ENCODE measurements around the gene C7orf57. TPM values are rescaled to one million over a fixed set of nuclear protein-coding genes. Genes with fewer than 3 reads are reported as not detected.

The C7orf57 gene
- total RNA-seq, 1 donor from 2014 or later: not detected

- peaks cover 8% of the 10 kb centered on the region for H3K36me3 Mint-ChIP-seq (ENCODE audit: unreplicated experiment)
- H3K27me3 Mint-ChIP-seq (ENCODE audit: unreplicated experiment): peaks cover 2% of the 10 kb centered on the region
- peak overlapping the region; percentile 50 for H3K27ac Mint-ChIP-seq (ENCODE audit: unreplicated experiment)
- H3K4me1 Mint-ChIP-seq (ENCODE audit: low read depth, unreplicated experiment): peaks cover 8% of the 10 kb centered on the region
- H3K9me3 Mint-ChIP-seq (ENCODE audit: unreplicated experiment): peaks cover 9% of the 10 kb centered on the region
- TF ChIP-seq, protein P1, sequence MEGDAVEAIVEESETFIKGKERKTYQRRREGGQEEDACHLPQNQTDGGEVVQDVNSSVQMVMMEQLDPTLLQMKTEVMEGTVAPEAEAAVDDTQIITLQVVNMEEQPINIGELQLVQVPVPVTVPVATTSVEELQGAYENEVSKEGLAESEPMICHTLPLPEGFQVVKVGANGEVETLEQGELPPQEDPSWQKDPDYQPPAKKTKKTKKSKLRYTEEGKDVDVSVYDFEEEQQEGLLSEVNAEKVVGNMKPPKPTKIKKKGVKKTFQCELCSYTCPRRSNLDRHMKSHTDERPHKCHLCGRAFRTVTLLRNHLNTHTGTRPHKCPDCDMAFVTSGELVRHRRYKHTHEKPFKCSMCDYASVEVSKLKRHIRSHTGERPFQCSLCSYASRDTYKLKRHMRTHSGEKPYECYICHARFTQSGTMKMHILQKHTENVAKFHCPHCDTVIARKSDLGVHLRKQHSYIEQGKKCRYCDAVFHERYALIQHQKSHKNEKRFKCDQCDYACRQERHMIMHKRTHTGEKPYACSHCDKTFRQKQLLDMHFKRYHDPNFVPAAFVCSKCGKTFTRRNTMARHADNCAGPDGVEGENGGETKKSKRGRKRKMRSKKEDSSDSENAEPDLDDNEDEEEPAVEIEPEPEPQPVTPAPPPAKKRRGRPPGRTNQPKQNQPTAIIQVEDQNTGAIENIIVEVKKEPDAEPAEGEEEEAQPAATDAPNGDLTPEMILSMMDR (IDR thresholded peaks at IDR 0.05; ENCODE audit: partially characterized antibody, unreplicated experiment): no peak
- H3K4me3 Mint-ChIP-seq (ENCODE audit: unreplicated experiment): no peak overlapping the region
- no peak for DNase-seq
Observed at GRCh38 chr7:48004638-48005037, 30.7 kb upstream of the C7orf57 start.

DNA sequence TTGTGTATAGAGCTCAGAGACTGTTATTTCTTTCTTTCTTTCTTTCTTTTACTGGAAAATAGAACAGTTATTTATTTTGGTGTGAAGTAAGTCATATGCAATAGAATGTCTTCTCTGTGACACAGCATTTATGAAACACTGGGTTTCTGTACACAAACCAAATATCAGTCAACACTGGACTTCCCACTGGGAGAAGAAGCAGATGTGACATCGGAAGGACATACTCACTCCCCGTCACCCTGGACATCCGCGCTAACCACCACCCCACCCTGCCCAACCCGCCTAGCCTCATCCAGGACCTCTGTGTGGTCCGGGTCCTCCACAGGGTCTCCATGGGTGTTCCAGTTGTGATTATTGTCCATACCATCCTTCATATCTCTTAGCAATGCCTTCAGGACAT is 28.5 kb upstream of the C7orf57 start:
- Mint-ChIP-seq H3K4me3 (ENCODE audit: unreplicated experiment) (no peak overlapping the region), H3K27ac (ENCODE audit: unreplicated experiment) (no peak overlapping the region), H3K36me3 (ENCODE audit: unreplicated experiment) (peaks cover 8% of the 10 kb centered on the region), H3K4me1 (ENCODE audit: low read depth, unreplicated experiment) (peaks cover 8% of the 10 kb centered on the region), H3K9me3 (ENCODE audit: unreplicated experiment) (peaks cover 9% of the 10 kb centered on the region), H3K27me3 (ENCODE audit: unreplicated experiment) (peaks cover 5% of the 10 kb centered on the region)
- no peak for DNase-seq
- TF ChIP-seq, protein P1 (IDR thresholded peaks at IDR 0.05; ENCODE audit: partially characterized antibody, unreplicated experiment): no peak

- no peak for DNase-seq
- TF ChIP-seq, protein P1 (IDR thresholded peaks at IDR 0.05; ENCODE audit: partially characterized antibody, unreplicated experiment): no peak
Observed at GRCh38 chr7:48009257-48009656, 26.1 kb upstream of the C7orf57 start.

GRCh38 chr7:48009954-48010353 is 25.4 kb upstream of the C7orf57 start:
- no peak overlapping the region for H3K27ac Mint-ChIP-seq (ENCODE audit: unreplicated experiment)
- H3K4me1 Mint-ChIP-seq (ENCODE audit: low read depth, unreplicated experiment): peaks cover under 1% of the 10 kb centered on the region
- no peak for DNase-seq
- TF ChIP-seq, protein P1 (IDR thresholded peaks at IDR 0.05; ENCODE audit: partially characterized antibody, unreplicated experiment): no peak
- no peaks in the 10 kb centered on the region for H3K36me3 Mint-ChIP-seq (ENCODE audit: unreplicated experiment)
- no peaks in the 10 kb centered on the region for H3K9me3 Mint-ChIP-seq (ENCODE audit: unreplicated experiment)
- no peak overlapping the region for H3K4me3 Mint-ChIP-seq (ENCODE audit: unreplicated experiment)
- peaks cover 3% of the 10 kb centered on the region for H3K27me3 Mint-ChIP-seq (ENCODE audit: unreplicated experiment)

More at GRCh38 chr7:48009257-48009656, 26.1 kb upstream of the C7orf57 start:
- H3K4me3 Mint-ChIP-seq (ENCODE audit: unreplicated experiment): no peak overlapping the region
- peaks cover 4% of the 10 kb centered on the region for H3K4me1 Mint-ChIP-seq (ENCODE audit: low read depth, unreplicated experiment)
- no peaks in the 10 kb centered on the region for H3K9me3 Mint-ChIP-seq (ENCODE audit: unreplicated experiment)
- H3K36me3 Mint-ChIP-seq (ENCODE audit: unreplicated experiment): no peaks in the 10 kb centered on the region
- no peak overlapping the region for H3K27ac Mint-ChIP-seq (ENCODE audit: unreplicated experiment)
- peaks cover 3% of the 10 kb centered on the region for H3K27me3 Mint-ChIP-seq (ENCODE audit: unreplicated experiment)

DNA sequence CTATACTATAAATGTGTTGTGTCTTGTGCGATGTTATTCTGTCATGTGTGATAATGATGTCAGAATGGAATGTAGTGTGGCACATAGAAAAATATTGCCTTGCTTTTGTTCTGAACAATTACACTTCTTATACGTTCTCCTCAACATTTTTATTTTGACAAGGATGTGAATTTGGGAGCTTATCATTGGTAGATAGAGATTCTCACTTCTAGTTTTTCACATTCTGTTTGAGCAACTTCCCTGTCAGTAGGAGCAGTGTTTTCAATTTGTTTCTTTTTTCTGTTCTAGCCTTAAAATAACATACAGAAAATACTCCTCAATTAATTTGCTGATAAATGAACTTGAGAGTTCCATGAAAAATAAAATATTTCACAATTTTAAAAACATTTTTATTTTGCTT is 24.0 kb upstream of the C7orf57 start:
- H3K9me3 Mint-ChIP-seq (ENCODE audit: unreplicated experiment): no peaks in the 10 kb centered on the region
- no peak overlapping the region for H3K4me3 Mint-ChIP-seq (ENCODE audit: unreplicated experiment)
- H3K27me3 Mint-ChIP-seq (ENCODE audit: unreplicated experiment): peaks cover 3% of the 10 kb centered on the region
- no peak overlapping the region for H3K27ac Mint-ChIP-seq (ENCODE audit: unreplicated experiment)
- no peaks in the 10 kb centered on the region for H3K36me3 Mint-ChIP-seq (ENCODE audit: unreplicated experiment)
- no peaks in the 10 kb centered on the region for H3K4me1 Mint-ChIP-seq (ENCODE audit: low read depth, unreplicated experiment)
- no peak for DNase-seq
- TF ChIP-seq, protein P1 (IDR thresholded peaks at IDR 0.05; ENCODE audit: partially characterized antibody, unreplicated experiment): no peak
